ENCODE results near the gene ZFHX2.
"Not testable (repeated sequence)": the region's sequence is repeated elsewhere in the genome, so short reads cannot be mapped to it uniquely, and the experiment has no call there.

ZFHX2 gene

DNA sequence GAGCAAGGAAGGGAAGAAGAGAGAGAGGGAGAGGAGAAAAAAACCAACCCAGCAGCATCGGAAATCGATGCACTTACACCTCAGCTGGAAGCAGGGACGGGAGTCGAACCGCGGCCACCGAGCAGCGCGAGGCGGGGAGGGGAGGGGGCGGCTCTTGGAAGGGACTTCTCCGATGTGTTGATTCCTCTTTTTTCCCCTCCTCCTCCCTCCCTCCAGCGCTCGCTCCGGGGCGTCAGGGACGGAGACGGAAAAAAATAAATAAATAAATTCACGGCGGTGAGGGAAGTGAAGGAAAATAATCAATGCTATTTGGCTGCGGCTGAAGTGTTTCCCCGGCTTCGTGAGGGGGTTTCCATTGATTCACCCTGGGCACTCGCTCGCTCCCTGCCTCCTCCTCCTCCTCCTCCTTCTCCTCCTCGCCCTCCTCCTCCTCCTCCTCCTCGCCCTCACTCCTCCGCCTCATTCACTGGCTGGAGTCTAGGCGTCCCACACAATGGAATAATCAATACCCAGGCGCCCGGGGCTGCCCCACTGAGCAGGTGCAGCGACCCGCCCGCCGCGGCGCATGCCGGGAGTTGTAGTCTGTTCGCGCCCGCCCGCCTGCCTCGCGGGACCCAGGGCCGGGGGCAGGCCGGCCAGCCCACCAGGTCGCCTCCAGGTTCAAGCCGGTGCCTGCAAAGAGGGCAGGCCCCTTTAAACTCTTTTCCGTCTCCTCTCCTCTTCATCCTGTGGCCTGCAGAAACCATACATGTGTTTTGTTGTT lies at the start of gene ZFHX2:
Gene ZFHX2, minus strand, starts transcription at position 500 of the 763 bp plus-strand sequence. CDS start 16,440 bp downstream, outside the sequence.
- peak; percentile 85 to 92 for DNase-seq

DNA sequence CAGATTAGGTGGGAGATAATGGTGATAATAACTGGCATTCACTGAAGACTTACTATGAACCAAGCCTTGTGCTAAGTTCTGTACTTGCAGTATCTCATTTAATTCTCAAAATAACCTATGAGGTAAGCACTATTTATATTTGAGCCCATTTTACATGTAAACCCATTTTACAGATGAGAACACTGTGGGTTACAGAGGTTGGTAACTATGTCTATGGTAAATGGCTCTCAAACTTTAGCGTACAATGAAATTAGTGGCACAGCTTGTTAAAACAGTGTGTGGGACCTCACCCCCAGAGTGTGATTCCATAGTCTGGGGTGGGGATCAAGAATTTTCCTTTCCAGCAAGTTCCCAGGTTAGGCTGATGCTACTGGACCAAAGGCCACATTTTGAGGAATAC lies 49.2 kb upstream of the ZFHX2 start:
- DNase-seq = no peak

- no peak for DNase-seq
Measured at GRCh38 chr14:23600322-23600707, 48.8 kb upstream of the ZFHX2 start.

- DNase-seq = not testable (repeated sequence)
Measured at GRCh38 chr14:23594191-23594590, 42.6 kb upstream of the ZFHX2 start.

DNA sequence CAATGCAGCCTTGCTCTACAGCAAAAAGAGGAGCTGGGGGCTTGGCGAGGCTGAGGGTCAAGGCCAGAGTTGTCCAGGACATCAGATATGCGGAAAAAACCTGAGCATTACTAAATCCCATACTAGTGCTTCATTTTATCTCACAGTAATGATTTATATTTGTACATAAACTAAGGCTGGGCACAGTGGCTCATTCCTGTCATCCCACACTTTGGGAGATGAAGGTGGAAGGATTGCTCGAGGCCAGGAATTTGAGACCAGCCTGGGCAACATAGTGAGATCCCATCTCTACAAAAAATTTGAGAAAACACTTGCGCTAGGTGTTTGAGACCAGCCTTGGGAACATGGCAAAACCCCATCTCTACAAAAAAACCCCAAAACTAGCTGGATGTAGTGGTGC lies 38.6 kb upstream of the ZFHX2 start:
- no peak for DNase-seq

GRCh38 chr14:23589606-23590005 lies 38.0 kb upstream of the ZFHX2 start:
- DNase-seq = no peak

DNA sequence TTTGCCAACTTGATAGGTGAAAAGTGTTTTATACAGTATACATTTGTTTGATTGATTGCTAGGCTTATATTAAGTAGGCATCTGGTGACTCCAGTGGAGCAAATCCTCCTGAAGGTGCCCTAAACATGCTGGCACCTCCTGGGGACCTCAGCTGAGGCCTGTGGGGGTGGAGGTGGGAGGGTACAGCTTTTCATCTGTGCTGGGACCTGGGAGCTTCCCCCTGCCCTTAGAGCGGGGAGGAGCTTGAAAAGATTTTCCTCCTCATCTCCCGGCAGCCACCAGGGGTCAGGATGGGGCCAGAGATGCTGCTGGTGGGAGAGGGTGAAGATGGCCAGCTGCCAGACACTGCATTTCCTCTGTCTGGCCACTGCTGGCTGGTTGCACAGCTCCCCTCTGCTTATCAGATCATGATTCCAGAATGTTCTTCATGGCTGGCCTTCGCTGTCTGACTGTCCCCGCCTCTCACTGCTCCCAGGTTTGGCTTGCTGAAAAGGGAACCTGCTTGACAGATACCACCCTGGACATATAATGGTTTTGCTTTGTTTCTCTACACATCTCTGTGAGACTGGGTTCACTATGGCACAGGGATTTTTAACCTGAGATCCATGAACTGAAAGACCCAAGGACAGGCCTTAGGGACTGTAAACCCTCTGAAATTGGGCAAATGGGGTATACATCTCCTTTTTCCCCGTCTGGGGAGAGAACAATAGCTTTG lies 37.5 kb upstream of the ZFHX2 start:
- DNase-seq = peak; percentile 65 to 69

DNA sequence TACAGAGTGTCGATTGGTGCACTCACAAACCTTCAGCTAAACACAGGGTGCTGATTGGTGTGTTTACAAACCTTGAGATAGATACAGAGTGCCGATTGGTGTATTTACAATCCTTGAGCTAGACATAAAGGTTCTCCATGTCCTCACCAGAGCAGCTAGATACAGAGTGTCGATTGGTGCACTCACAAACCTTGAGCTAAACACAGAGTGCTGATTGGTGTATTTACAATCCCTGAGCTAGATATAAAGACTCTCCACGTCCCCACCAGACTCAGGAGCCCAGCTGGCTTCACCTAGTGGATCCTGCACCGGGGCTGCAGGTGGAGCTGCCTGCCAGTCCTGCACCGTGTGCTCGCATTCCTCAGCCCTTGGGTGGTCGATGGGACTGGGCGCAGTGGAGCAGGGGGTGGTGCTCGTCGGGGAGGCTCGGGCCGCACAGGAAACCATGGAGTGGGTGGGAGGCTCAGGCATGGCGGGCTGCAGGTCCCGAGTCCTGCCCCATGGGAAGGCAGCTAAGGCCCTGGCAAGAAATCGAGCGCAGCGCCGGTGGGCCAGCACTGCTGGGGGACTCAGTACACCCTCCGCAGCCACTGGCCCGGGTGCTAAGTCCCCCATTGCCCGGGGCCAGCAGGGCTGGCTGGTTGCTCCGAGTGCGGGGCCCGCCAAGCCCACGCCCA lies 33.1 kb upstream of the ZFHX2 start:
- DNase-seq = not testable (repeated sequence)

DNA sequence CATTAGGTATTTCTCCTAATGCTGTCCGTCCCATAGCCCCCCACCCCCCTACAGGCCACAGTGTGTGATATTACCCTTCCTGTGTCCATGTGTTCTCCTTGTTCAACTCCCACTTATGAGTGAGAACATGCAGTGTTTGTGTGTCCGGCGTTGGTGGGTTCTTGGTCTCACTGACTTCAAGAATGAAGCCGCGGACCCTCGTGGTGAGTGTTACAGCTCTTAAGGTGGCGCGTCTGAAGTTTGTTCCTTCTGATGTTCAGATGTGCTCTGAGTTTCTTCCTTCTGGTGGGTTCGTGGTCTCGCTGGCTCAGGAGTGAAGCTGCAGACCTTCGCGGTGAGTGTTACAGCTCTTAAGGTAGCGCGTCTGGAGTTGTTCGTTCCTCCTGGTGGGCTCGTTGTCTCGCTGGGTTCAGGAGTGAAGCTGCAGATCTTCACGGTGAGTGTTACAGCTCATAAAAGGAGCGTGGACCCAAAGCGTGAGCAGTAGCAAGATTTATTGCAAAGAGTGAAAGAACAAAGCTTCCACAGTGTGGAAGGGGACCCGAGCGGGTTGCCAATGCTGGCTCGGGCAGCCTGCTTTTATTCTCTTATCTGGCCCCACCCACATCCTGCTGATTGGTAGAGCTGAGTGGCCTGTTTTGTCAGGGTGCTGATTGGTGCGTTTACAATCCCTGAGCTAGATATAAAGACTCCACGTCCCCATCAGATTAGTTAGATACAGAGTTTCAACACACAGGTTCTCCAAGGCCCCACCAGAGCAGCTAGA lies 32.4 kb upstream of the ZFHX2 start:
- not testable (repeated sequence) for DNase-seq

DNA sequence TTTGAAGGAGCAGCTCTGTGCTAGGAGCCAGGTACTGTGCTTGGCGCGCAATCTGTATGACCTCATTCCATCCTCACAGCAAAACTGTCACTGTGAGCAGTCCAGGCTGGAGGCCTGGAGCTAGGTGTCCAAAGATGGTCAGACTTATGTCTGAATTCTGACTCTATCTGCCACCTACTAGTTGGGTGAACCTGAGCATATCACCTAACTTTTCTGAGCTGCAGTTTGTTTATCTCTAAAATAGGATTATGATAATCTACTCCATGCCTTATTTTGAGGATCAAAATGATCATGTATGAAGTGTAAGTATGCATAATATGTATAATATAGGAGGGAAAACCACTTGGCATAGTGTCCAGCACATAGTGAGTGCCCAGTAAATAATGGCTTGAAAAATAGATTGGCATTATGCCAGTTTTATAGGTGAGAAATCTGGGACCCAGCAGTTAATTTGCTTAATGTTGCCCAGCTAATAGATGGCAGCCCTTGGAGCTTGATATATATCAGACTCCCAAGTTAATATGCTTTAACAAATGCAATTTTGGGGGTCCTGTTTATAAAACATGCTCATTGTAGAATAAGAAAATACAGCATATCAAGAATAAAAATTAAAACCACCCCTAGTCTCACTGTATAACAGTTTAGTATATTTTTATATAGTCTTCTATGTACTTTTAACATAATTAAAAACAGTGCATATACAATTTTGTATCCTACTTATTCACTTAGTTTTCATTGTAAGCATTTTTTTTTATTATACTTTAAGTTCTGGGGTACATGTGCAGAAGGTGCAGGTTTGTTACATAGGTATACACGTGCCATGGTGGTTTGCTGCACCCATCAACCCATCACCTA lies 31.6 kb upstream of the ZFHX2 start:
- DNase-seq = no peak

- no peak for DNase-seq
Measured at GRCh38 chr14:23580948-23581281, 29.4 kb upstream of the ZFHX2 start.

- no peak for DNase-seq
Measured at GRCh38 chr14:23580152-23580926, 28.8 kb upstream of the ZFHX2 start.

GRCh38 chr14:23579739-23580138 lies 28.2 kb upstream of the ZFHX2 start:
- no peak for DNase-seq

- no peak for DNase-seq
Measured at GRCh38 chr14:23579311-23579630, 27.7 kb upstream of the ZFHX2 start.

DNA sequence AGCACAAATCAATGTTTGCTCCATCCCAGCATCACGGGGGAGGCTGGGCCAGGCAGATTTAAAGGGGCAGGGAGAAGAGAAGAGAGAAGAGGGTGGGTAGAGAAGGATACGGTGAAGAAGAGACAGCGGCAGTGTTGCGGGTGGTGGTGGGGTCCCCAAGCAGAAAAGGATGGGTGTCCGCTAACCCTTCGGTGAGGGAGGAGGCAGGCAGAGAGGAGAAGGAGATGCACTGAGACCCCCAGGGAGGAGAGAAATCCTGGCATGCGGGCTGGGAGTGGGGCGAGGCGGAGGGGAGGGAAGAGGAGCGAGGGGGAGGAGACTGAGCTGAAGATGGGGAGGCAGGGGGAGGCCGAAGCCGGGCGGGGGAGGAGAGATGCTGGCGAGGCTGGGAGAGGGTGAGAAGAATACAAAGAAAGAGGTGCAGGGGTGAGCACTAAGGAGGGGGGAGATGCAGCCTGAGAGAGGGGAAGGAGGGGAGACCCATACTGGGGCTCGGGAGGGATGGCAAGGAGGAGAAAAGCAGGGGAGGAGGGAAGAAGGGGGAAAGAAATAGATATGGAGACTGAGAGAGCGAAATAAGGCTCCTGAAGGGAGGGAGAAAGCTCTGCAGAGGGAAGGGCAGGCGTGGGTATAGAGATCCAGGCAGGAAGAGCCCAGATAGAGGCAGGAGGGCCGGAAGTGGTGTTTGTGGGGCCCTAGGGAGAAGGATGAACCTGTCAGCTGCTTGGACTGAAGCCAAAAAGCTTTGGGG lies 27.2 kb upstream of the ZFHX2 start, which contains the start of gene JPH4:
Gene JPH4, minus strand, starts transcription at position 231 of the 751 bp plus-strand sequence. CDS start 1,337 bp downstream, outside the sequence.
- no peak for DNase-seq

GRCh38 chr14:23577710-23578392 lies 26.3 kb upstream of the ZFHX2 start:
- DNase-seq = no peak

GRCh38 chr14:23577004-23577681 lies 25.6 kb upstream of the ZFHX2 start:
- no peak for DNase-seq

GRCh38 chr14:23573384-23574015 lies 21.9 kb upstream of the ZFHX2 start:
- DNase-seq = no peak

GRCh38 chr14:23572836-23573235 lies 21.3 kb upstream of the ZFHX2 start:
- no peak for DNase-seq
